PC-9 (cell line): ENCODE data around the gene TLR8. TPM values are rescaled to one million over a fixed set of nuclear protein-coding genes. Genes with fewer than 3 reads are reported as not detected.

Experiments used
- BruUV-seq: library from RNA; stranded (reverse); fragments of 400-500 nt; replicated peaks from 2 replicates; lab custom pipeline; 2021; lab: Mats Ljungman, UMichigan
- CTCF ChIA-PET: fragments of 300-600 bp; sonication (Branson Sonifier 250); formaldehyde crosslinking; loops from one replicate; lab custom pipeline; 2022; ENCODE audit warnings: antibody characterized with exemption; lab: Charles Lee
- POLR2A ChIA-PET: fragments of 300-600 bp; sonication (Branson Sonifier 250); formaldehyde crosslinking; loops from one replicate; lab custom pipeline; 2022; ENCODE audit warnings: antibody characterized with exemption; ENCODE audit not compliant: unreplicated experiment; lab: Charles Lee
- DNase-seq, 2 experiments: peaks; one replicate each; pipeline versions ENCODE4 v3.0.0 to v3.0.0-alpha.2; 2015 to 2022; ENCODE audit warnings: mixed read lengths in 1 of 2
- H2AFZ ChIP-seq: fragments of 200-600 bp; sonication (generic); 2 replicates; pipeline ENCODE4 v1.8.1; 2017; ENCODE audit warnings: antibody characterized with exemption
- H3F3A ChIP-seq: fragments of 200-600 bp; sonication (generic); 2 replicates; pipeline ENCODE4 v1.8.1; 2017; ENCODE audit warnings: antibody characterized with exemption, mild to moderate bottlenecking, low read depth; ENCODE audit not compliant: insufficient read depth
- H3K27ac ChIP-seq: fragments of 200-600 bp; sonication (generic); 2 replicates; pipeline ENCODE4 v1.6.1; 2016; ENCODE audit warnings: mixed run types
- H3K27me3 ChIP-seq: fragments of 200-600 bp; sonication (generic); 2 replicates; pipeline ENCODE4 v1.6.1; 2016; ENCODE audit warnings: low read depth, mixed run types; ENCODE audit not compliant: insufficient read depth
- H3K36me3 ChIP-seq: fragments of 200-600 bp; sonication (generic); 2 replicates; pipeline ENCODE4 v1.6.1; 2016; ENCODE audit warnings: low read depth, mixed run types
- H3K4me1 ChIP-seq: fragments of 200-600 bp; sonication (generic); replicated peaks from 2 replicates; pipeline ENCODE4 v1.6.1; 2016; ENCODE audit warnings: mixed run types; ENCODE audit not compliant: insufficient read depth
- H3K4me2 ChIP-seq: fragments of 200-600 bp; sonication (generic); 2 replicates; pipeline ENCODE4 v1.6.1; 2017; ENCODE audit warnings: mixed run types
- H3K4me3 ChIP-seq: fragments of 200-600 bp; sonication (generic); 2 replicates; pipeline ENCODE4 v1.6.1; 2016; ENCODE audit warnings: mixed run types
- H3K79me2 ChIP-seq: fragments of 200-600 bp; sonication (generic); 2 replicates; pipeline ENCODE4 v1.6.1; 2017; ENCODE audit warnings: low read depth, mixed run types
- H3K9me2 ChIP-seq: fragments of 200-600 bp; sonication (generic); 2 replicates; pipeline ENCODE4 v1.8.1; 2017; ENCODE audit warnings: mild to moderate bottlenecking; ENCODE audit not compliant: insufficient read depth
- H3K9me3 ChIP-seq: fragments of 200-600 bp; sonication (generic); 2 replicates; pipeline ENCODE4 v1.8.1; 2016; ENCODE audit warnings: low read depth; ENCODE audit not compliant: insufficient read depth
- H4K20me1 ChIP-seq: fragments of 200-600 bp; sonication (generic); 2 replicates; pipeline ENCODE4 v1.8.1; 2017; ENCODE audit not compliant: insufficient read depth
- EZH2 ChIP-seq: fragments of 200-600 bp; sonication (generic); IDR thresholded peaks from 2 replicates; pipeline ENCODE4 v1.8.0; 2017; ENCODE audit warnings: antibody characterized with exemption, low read depth
- intact Hi-C: fragments of 100-400 bp; cut with micrococcal nuclease; formaldehyde crosslinking; loops from one replicate; pipeline ENCODE4 v1.10.0; 2022; ENCODE audit not compliant: unreplicated experiment
- total RNA-seq: library from RNA; stranded (reverse); gene quantifications from 2 replicates; pipeline ENCODE4 v1.2.3, GENCODE V29; 2021
- TF ChIP-seq, protein P1 (sequence below): fragments of 200-600 bp; sonication (generic); conservative IDR thresholded peaks from 2 replicates; pipeline ENCODE4 v1.6.1; 2017; ENCODE audit warnings: mixed run types, antibody characterized with exemption, mild to moderate bottlenecking, moderate library complexity

TLR8 gene
- total RNA-seq, 1 experiment from 2014 or later: not detected

DNA sequence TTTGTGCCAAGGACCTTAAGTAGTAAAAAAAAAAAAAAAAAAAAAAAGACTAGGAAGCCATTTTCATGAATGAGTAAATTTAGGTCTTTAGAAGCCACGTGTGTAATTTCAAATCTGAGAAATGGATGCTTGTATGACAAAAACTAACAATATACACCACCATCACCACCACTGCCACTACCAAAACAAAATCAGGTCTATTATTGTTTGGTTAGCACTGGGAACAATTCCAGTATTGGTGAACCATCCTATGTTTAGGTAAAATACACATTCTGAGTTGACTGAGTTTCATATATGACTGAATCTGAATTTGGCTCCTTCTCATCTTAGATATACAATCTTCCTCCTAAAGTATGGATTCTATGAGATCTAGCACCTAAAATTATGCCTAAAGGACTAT is 59.7 kb downstream of the TLR8 start:
- H3K4me3 ChIP-seq: no peak overlapping the region
- no peaks in the 10 kb centered on the region for H3F3A ChIP-seq
- H3K36me3 ChIP-seq: no peaks in the 10 kb centered on the region
- intact Hi-C loops: no loop called here
- H3K4me2 ChIP-seq: no peak overlapping the region
- H3K27me3 ChIP-seq: no peaks in the 10 kb centered on the region
- no peak overlapping the region for H3K27ac ChIP-seq
- no peaks in the 10 kb centered on the region for H4K20me1 ChIP-seq
- H3K9me3 ChIP-seq: no peaks in the 10 kb centered on the region
- no peaks in the 10 kb centered on the region for H3K4me1 ChIP-seq
- no TSS peak for BruUV-seq
- DNase-seq: no peak
- ChIA-PET CTCF (no interaction called here), POLR2A (no interaction called here)
- H2AFZ ChIP-seq: no peak overlapping the region
- H3K9me2 ChIP-seq: no peaks in the 10 kb centered on the region
- TF ChIP-seq, protein P1, sequence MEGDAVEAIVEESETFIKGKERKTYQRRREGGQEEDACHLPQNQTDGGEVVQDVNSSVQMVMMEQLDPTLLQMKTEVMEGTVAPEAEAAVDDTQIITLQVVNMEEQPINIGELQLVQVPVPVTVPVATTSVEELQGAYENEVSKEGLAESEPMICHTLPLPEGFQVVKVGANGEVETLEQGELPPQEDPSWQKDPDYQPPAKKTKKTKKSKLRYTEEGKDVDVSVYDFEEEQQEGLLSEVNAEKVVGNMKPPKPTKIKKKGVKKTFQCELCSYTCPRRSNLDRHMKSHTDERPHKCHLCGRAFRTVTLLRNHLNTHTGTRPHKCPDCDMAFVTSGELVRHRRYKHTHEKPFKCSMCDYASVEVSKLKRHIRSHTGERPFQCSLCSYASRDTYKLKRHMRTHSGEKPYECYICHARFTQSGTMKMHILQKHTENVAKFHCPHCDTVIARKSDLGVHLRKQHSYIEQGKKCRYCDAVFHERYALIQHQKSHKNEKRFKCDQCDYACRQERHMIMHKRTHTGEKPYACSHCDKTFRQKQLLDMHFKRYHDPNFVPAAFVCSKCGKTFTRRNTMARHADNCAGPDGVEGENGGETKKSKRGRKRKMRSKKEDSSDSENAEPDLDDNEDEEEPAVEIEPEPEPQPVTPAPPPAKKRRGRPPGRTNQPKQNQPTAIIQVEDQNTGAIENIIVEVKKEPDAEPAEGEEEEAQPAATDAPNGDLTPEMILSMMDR: no peak
- no peak for TF ChIP-seq EZH2
- H3K79me2 ChIP-seq: no peaks in the 10 kb centered on the region

DNA sequence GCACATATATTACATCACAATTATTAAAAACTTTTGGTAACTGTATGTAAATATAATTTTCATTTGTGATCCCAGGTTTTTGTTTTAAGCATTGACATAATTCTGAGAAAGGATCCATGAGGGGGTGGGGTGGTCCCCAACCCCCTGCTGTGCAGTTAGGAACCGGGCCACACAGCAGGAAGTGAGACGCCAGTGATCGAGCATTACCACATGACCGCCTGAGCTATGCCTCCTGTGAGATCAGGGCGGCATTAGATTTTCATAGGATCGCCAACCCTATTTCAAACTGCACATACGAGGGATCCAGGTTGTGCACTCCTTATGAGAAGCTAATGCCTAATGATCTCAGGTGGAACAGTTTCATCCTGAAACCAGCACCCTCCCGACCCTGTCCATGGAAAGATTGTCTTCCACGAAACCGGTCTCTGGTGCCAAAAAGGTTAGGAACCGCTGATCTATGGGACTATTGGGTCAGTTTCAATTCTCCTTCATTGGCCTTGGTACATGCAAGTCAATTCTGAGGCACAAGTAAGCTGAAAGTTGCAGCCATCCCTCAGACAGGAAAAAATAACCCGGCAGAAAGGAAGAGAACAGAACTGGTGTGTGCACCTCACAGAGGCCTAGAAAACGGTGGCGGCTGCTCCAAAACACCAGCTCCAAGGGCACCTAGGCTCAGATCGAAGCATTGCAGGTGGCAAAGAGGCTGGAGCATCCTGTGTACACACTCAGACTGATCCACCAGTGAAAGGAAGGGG is 61.5 kb downstream of the TLR8 start:
- intact Hi-C loops: no loop called here
- Histone ChIP-seq H3K27ac (no peak overlapping the region), H3K4me2 (no peak overlapping the region), H3K9me2 (no peaks in the 10 kb centered on the region), H4K20me1 (no peaks in the 10 kb centered on the region), H3F3A (no peaks in the 10 kb centered on the region), H2AFZ (no peak overlapping the region), H3K9me3 (no peaks in the 10 kb centered on the region), H3K27me3 (no peaks in the 10 kb centered on the region), H3K4me1 (no peaks in the 10 kb centered on the region), H3K79me2 (no peaks in the 10 kb centered on the region), H3K4me3 (no peak overlapping the region), H3K36me3 (no peaks in the 10 kb centered on the region)
- DNase-seq: no peak
- ChIA-PET CTCF (no interaction called here), POLR2A (no interaction called here)
- BruUV-seq: no TSS peak
- TF ChIP-seq EZH2: no peak
- TF ChIP-seq, protein P1: no peak

DNA sequence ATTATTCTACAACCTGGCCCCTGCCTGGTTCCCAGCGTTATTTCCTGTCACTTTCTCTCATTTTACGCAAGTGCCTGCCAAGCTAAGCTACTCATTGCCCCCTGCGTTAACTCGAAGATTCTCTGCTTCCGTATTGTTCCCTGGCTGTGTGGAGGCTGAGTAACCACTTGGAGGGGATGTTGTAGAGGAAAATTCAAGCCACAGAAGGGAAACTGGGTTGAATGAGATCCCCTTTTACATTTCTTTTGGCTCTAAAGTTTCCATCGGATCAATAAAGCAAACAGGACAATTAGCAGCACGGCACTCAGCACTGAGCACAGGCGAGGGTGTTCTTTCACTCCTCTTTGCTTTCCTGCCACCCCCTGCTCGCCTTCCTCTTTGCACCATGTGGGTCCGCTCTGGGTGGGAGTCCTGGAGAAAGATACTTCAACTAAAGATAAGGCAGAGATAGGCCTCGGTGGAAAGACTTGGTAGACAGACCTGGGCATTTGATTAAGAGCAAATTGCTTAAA is 64.3 kb downstream of the TLR8 start:
- Histone ChIP-seq H3K36me3 (0 out of 2 replicates have a peak, but pooled peaks cover 6% of the 10 kb centered on the region), H3K4me1 (peaks cover 14% of the 10 kb centered on the region), H3K9me2 (no peaks in the 10 kb centered on the region), H3K9me3 (no peaks in the 10 kb centered on the region), H2AFZ (no peak overlapping the region), H4K20me1 (no peaks in the 10 kb centered on the region), H3K4me3 (no peak overlapping the region), H3F3A (peaks cover 22% of the 10 kb centered on the region), H3K79me2 (peaks cover 8% of the 10 kb centered on the region), H3K4me2 (no peak overlapping the region), H3K27ac (no peak overlapping the region), H3K27me3 (no peaks in the 10 kb centered on the region)
- ChIA-PET POLR2A (no interaction called here), CTCF (no interaction called here)
- TF ChIP-seq, protein P1: no peak
- TF ChIP-seq EZH2: no peak
- BruUV-seq: no TSS peak
- DNase-seq: no peak
- intact Hi-C loops: loop anchor here (10.0 kb wide), 1 partner anchor 254 kb away; no protein-coding TSS in a partner anchor
